Muscle layer of colon (tissue), 2 donors: ENCODE measurements around the gene SLC35F4.
"Not testable (repeated sequence)": the region's sequence is repeated elsewhere in the genome, so short reads cannot be mapped to it uniquely, and the experiment has no call there.

ENCODE experiments used
- H3K27ac ChIP-seq: one replicate; pipeline ENCODE4 v1.7.0; 2013; ENCODE audit warnings: low read depth, mild to moderate bottlenecking, low read length, moderate library complexity
- H3K27me3 ChIP-seq, 2 donors: one replicate each; pipeline ENCODE4 v1.7.0; 2013; ENCODE audit warnings: low read length in 2 of 2, mild to moderate bottlenecking in 2 of 2; ENCODE audit not compliant: insufficient read depth in 2 of 2, control insufficient read depth in 1 of 2
- H3K36me3 ChIP-seq: one replicate; pipeline ENCODE4 v1.7.0; 2013; ENCODE audit warnings: mild to moderate bottlenecking, low read length; ENCODE audit not compliant: insufficient read depth
- H3K4me1 ChIP-seq: one replicate; pipeline ENCODE4 v1.7.0; 2013; ENCODE audit warnings: mild to moderate bottlenecking, low read length; ENCODE audit not compliant: insufficient read depth
- H3K4me3 ChIP-seq, 2 donors: one replicate each; pipeline ENCODE4 v1.7.0; 2013; ENCODE audit warnings: low read length in 2 of 2, low read depth in 1 of 2, mild to moderate bottlenecking in 1 of 2, moderate library complexity in 1 of 2
- H3K9ac ChIP-seq: one replicate; pipeline ENCODE4 v1.7.0; 2013; ENCODE audit warnings: low read length
- H3K9me3 ChIP-seq: one replicate; pipeline ENCODE4 v1.7.0; 2013; ENCODE audit warnings: mild to moderate bottlenecking, low read length
- donor health status: abdominal sarcoma.
- donor health status: Adenocarcinoma of cecum.

SLC35F4 gene

DNA sequence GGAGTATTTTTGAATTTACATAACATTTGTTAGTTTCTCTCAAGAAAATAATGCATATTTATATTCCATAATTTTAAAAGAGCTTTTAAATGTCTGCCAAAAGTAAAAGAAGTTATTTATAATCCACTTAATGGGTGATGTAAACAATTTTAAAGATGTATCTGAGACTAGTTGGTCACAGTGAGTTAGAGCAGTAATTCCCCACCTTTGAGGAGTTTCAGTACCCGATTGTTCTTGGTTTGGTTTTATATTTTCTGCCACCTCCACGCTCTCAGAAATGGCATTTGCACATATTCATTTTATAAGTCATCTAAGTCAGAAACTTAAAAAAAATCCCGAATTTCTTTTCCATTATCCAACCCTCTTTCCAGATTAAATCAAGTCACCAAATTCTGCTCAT is 153.2 kb downstream of the SLC35F4 start:
- no peak overlapping the region for H3K4me3 ChIP-seq
- no peaks in the 10 kb centered on the region for H3K36me3 ChIP-seq

DNA sequence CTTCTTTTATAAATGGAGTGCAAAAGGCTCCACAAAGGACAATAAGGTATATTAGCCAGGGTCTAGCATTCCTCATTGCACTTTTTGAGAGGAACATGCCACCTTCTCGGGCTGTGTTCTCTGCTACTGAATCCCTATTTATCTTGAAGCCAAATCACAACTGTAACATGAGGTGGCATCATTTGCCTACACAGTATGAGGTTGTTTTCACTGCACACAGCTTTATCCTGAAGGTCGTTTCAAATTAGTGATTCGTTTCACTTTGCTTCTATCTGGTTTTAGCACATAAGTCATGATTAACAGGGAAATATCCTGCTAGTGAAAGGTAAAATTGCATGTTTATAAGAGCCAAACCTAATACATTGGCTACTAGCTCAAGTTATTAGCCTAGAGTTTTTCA is 153.8 kb downstream of the SLC35F4 start:
- Histone ChIP-seq H3K9me3 (no peaks in the 10 kb centered on the region), H3K36me3 (no peaks in the 10 kb centered on the region), H3K4me3 (no peak overlapping the region), H3K27ac (no peak overlapping the region), H3K4me1 (no peaks in the 10 kb centered on the region), H3K27me3 (no peaks in the 10 kb centered on the region), H3K9ac (no peak overlapping the region)

More for the DNA sequence above, 153.2 kb downstream of the SLC35F4 start:
- Histone ChIP-seq H3K27ac (no peak overlapping the region), H3K9me3 (no peaks in the 10 kb centered on the region), H3K4me1 (no peaks in the 10 kb centered on the region), H3K27me3 (no peaks in the 10 kb centered on the region), H3K9ac (no peak overlapping the region)

DNA sequence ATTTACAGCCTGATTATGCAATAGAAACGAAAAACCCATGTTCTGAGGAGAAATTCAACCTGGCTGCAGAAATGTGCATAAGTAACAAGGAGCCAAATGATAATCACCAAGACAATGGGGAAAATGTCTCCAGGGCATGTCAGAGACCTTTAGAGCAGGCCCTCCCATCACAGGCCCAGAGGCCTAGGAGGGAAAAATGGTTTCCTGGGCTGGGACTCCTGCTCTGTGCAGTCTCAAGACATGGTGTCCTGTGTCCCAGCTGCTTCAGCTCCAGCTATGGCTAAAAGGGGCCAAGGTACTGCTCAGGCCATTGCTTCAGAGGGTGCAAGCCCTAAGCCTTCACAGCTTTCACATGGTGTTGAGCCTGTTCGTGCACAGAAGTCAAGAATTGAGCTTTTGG is 156.0 kb downstream of the SLC35F4 start:
- Histone ChIP-seq H3K9me3 (no peaks in the 10 kb centered on the region), H3K27ac (no peak overlapping the region), H3K27me3 (no peaks in the 10 kb centered on the region), H3K9ac (no peak overlapping the region), H3K4me3 (no peak overlapping the region), H3K36me3 (no peaks in the 10 kb centered on the region), H3K4me1 (no peaks in the 10 kb centered on the region)

DNA sequence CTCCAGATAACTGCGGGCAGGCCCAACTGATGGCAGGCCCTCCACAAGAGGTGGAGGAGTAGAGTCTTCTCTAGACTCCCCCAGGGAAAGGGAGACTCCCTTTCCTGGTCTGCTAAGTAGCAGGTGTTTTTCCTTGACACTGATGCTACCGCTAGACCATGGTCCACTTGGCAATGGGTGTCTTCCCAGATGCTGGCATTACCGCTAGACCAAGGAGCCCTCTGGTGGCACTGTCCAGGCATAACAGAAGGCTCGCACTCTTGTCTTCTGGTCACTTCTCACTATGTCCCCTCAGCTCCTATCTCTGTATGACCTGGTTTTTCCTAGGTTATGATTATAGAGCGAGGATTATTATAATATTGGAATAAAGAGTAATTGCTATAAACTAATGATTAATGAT is 156.8 kb downstream of the SLC35F4 start:
- not testable (repeated sequence) for H3K9me3 ChIP-seq, H3K36me3 ChIP-seq, H3K4me1 ChIP-seq, H3K9ac ChIP-seq, H3K4me3 ChIP-seq, H3K27ac ChIP-seq, H3K27me3 ChIP-seq

DNA sequence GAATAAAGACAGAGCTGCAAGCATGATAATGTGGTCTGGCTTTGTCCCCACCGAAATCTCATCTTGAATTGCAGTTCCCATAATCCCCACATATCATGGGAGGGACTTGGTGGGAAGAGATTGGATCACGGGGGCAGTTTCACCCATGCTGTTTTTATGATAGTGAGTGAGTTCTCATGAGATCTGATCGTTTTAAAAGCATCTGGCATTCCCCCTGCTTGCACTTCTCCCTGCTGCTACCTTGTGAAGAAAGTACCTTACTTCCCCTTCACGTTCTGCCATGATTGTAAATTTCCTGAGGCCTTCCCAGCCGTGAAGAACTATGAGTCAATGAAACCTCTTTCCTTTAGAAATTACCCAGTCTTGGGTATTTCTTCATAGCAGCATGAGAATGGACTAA is 158.7 kb downstream of the SLC35F4 start:
- Histone ChIP-seq H3K36me3 (no peaks in the 10 kb centered on the region), H3K27me3 (no peaks in the 10 kb centered on the region), H3K9me3 (no peaks in the 10 kb centered on the region), H3K4me3 (no peak overlapping the region), H3K4me1 (no peaks in the 10 kb centered on the region), H3K9ac (no peak overlapping the region), H3K27ac (no peak overlapping the region)

DNA sequence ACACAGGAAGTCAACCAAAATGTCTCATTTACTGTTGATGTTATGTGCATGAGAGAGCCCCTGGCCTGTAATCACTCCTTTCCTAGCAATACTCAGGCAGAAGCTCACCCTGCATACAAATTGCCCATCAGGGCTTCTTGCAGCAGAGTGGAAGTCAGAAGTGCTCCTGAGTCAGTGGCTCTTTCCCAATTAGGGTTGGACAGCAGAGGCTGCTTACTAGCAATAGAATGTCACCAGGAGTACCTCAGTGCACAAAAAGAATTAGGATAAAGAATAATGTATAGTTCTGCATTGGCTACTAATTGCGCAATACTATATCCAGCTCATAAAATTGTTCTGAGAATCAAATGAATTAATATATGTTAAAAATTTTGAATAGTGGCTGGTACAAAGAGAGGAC is 161.1 kb downstream of the SLC35F4 start:
- Histone ChIP-seq H3K4me1 (no peaks in the 10 kb centered on the region), H3K27ac (no peak overlapping the region), H3K9ac (no peak overlapping the region), H3K9me3 (no peaks in the 10 kb centered on the region), H3K36me3 (no peaks in the 10 kb centered on the region), H3K27me3 (no peaks in the 10 kb centered on the region), H3K4me3 (no peak overlapping the region)

DNA sequence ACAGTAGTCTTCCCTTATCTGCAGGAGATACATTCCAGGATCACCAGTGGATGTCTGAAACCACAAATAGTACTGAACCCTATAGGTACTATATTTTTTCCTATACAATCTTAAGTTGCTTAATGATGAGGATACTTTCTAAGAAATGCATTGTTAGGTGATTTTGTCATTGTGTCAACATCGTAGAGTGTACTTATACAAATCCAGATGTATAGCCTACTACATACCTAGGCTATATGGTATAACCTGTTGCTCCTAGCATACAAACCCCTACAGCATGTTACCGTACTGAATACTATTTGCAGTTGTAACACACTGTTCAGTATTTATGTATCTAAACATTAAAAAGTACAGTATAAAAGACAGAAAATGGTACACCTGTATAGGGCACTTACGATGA is 165.9 kb downstream of the SLC35F4 start:
- H3K4me3 ChIP-seq, result no peak overlapping the region
- H3K36me3 ChIP-seq, result no peaks in the 10 kb centered on the region
- no peak overlapping the region for H3K27ac ChIP-seq
- no peaks in the 10 kb centered on the region for H3K9me3 ChIP-seq
- H3K4me1 ChIP-seq, result no peaks in the 10 kb centered on the region
- no peaks in the 10 kb centered on the region for H3K27me3 ChIP-seq
- no peak overlapping the region for H3K9ac ChIP-seq

DNA sequence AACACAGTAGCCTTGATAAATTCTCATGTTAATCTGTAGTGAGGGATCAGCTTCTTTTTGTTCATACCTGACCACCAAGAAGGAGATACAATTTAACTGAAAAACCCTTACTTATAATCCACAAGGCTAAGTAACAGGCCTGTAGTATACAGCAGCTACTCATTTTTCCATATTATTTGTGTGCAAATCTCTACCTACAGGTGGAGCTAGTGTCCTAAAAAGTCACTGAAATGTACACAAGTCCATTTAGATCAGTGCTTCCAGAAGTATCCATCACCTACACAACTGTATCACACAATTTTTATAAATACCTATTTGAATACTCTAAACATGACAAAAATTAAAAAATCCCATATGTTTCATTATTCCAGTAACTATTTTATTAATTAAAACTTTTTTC is 173.2 kb downstream of the SLC35F4 start:
- Histone ChIP-seq H3K4me3 (no peak overlapping the region), H3K27me3 (no peaks in the 10 kb centered on the region), H3K36me3 (no peaks in the 10 kb centered on the region), H3K9me3 (no peaks in the 10 kb centered on the region), H3K27ac (no peak overlapping the region), H3K9ac (no peak overlapping the region), H3K4me1 (no peaks in the 10 kb centered on the region)

DNA sequence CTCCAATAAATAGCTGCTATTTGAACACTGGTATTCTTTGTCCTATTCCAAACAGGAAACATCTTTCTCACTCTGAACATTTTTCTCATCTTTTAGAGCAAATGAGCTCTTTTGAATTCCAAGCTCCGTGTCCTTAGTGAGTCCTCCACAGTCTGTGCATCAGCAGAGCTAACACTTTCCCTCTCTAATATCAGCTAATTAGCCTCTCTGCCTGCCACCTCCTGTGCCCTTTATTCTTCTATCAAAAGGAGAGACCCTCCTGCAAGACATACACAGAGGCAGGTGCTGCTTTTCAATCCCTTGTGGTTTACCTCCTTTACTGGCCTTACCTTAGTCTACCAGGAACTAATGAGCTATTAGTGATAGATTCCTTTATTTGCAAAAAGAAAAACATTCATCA is 178.5 kb downstream of the SLC35F4 start:
- no peaks in the 10 kb centered on the region for H3K4me1 ChIP-seq
- H3K9me3 ChIP-seq, result no peaks in the 10 kb centered on the region
- no peaks in the 10 kb centered on the region for H3K36me3 ChIP-seq
- no peak overlapping the region for H3K27ac ChIP-seq
- H3K4me3 ChIP-seq, result no peak overlapping the region
- H3K27me3 ChIP-seq, result no peaks in the 10 kb centered on the region
- H3K9ac ChIP-seq, result no peak overlapping the region

DNA sequence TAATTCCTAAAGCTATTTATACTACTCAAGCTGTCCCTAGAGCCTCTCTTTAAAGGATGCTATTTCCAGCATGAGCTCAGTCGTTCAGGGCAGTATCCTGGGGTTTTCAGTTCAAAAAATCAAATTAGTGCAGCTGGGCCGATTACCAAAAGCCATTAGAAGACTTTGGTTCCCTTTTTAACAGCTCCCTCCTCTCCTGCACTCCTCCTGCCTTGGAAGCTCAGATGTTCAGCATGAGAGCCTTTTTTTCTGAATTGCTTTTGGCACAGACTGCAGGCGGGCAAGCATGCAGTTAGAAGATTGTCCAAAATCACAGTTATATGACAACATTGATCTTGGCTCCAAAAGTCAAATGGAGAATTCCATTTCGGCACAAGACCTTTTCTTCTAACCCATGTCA is 179.6 kb downstream of the SLC35F4 start:
- no peak overlapping the region for H3K9ac ChIP-seq
- no peak overlapping the region for H3K4me3 ChIP-seq
- no peaks in the 10 kb centered on the region for H3K4me1 ChIP-seq
- H3K36me3 ChIP-seq, result no peaks in the 10 kb centered on the region
- H3K27me3 ChIP-seq, result no peaks in the 10 kb centered on the region
- no peak overlapping the region for H3K27ac ChIP-seq
- no peaks in the 10 kb centered on the region for H3K9me3 ChIP-seq

DNA sequence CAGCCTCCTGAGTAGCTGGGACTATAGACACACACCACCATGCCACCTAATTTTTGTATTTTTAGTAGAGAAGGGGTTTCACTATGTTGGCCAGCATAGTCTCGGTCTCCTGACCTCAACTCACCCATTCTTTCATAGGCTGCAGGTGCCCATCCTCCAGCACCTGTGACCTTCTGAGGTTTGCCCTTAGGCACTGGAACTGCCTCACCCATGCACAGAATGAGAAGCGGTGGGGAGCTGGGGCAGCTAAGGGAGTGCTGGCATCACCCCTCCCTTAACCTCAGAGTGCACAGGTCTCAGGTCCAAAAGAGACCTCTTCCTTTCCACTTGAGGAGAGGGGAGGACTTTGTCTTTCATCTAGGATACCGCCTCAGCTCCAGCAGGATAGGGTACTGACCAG is 194.9 kb downstream of the SLC35F4 start:
- Histone ChIP-seq H3K27me3 (no peaks in the 10 kb centered on the region), H3K27ac (no peak overlapping the region), H3K4me3 (no peak overlapping the region), H3K36me3 (no peaks in the 10 kb centered on the region), H3K9ac (no peak overlapping the region), H3K9me3 (no peaks in the 10 kb centered on the region), H3K4me1 (no peaks in the 10 kb centered on the region)

DNA sequence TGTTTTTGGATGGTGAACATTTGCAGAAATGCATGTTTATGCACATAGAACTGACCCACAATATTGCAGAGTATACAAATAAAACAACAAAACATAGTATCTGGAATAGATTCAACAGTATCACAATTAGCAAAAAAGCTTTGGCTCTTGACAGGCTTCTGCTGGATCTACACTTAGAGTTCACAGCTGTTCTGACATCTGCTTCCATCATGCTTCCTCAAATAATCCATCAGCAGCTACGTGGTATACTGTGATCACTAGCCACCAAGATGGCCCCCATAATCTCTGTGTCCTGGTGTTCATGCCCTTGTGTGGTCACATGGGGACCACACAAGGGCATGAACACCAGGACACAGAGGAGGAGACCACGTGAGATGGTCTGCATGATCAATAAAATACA is 205.7 kb downstream of the SLC35F4 start:
- Histone ChIP-seq H3K9ac (no peak overlapping the region), H3K4me1 (no peaks in the 10 kb centered on the region), H3K27me3 (no peaks in the 10 kb centered on the region), H3K9me3 (no peaks in the 10 kb centered on the region), H3K27ac (no peak overlapping the region), H3K36me3 (no peaks in the 10 kb centered on the region), H3K4me3 (no peak overlapping the region)
